Subcutaneous preadipocyte (primary cell): ENCODE measurements around the gene ATRAID. TPM values are rescaled to one million over a fixed set of nuclear protein-coding genes. Genes with fewer than 3 reads are reported as not detected.

Source experiments
- total RNA-seq: library from RNA; depleted of rRNA; stranded (reverse); fragments of >200 nt; gene quantifications from 2 replicates; pipeline ENCODE4 v1.2.3, GENCODE V29; 2012

Gene ATRAID
- 113 and 144 TPM in 2 replicates for total RNA-seq

GRCh38 chr2:27211943-27212625 lies at the start of gene ATRAID, which contains the start of gene SLC5A6:
Gene ATRAID, plus strand, starts transcription at chr2:27212041. Its CDS starts 328 bp downstream, at chr2:27212369.
Gene SLC5A6, minus strand, starts transcription at chr2:27212268. Its CDS starts 4,618 bp downstream, at chr2:27207650.

GRCh38 chr2:27217173-27218121 lies 5.6 kb downstream of the ATRAID start, which contains the start of gene CAD:
Gene CAD, plus strand, starts transcription at chr2:27217369. Its CDS starts 183 bp downstream, at chr2:27217552.

GRCh38 chr2:27262379-27263286 lies 50.8 kb downstream of the ATRAID start, which contains the start of gene SLC30A3:
Gene SLC30A3, minus strand, starts transcription at chr2:27263047. Its CDS starts 141 bp downstream, at chr2:27262906.

Other genes starting within 250 kb of the ATRAID start
- 2.6 and 4.3 TPM in 2 replicates for gene MAPRE3, start 241.4 kb upstream of the ATRAID start, total RNA-seq
- 53.6 and 71.9 TPM in 2 replicates for gene TMEM214, start 179.1 kb upstream of the ATRAID start, total RNA-seq
- gene AGBL5, start 160.4 kb upstream of the ATRAID start, total RNA-seq: 16.5 and 22.3 TPM in 2 replicates
- 193 and 258 TPM in 2 replicates for gene OST4, start 140.4 kb upstream of the ATRAID start, total RNA-seq
- gene EMILIN1, start 133.4 kb upstream of the ATRAID start, total RNA-seq: 36.7 and 51.6 TPM in 2 replicates
- 1.4 and 1.5 TPM in 2 replicates for gene KHK, start 125.3 kb upstream of the ATRAID start, total RNA-seq
- gene CGREF1, start 92.9 kb upstream of the ATRAID start, total RNA-seq: 7.2 and 14.3 TPM in 2 replicates
- under 0.01 TPM in 1 of 2 replicates, not detected in the other for gene ABHD1, start 88.2 kb upstream of the ATRAID start, total RNA-seq
- gene PREB, start 77.4 kb upstream of the ATRAID start, total RNA-seq: 37.8 and 48.1 TPM in 2 replicates
- gene PRR30, start 72.6 kb upstream of the ATRAID start, total RNA-seq: not detected in 2 replicates
- gene TCF23, start 63.0 kb upstream of the ATRAID start, total RNA-seq: not detected in 2 replicates
- 43.6 and 48.1 TPM in 2 replicates for gene SLC5A6, start 227 bp downstream of the ATRAID start, total RNA-seq
- 40.1 and 62.4 TPM in 2 replicates for gene CAD, start 5.3 kb downstream of the ATRAID start, total RNA-seq
- gene SLC30A3, start 51.0 kb downstream of the ATRAID start, total RNA-seq: not detected in 2 replicates
- gene DNAJC5G, start 63.4 kb downstream of the ATRAID start, total RNA-seq: not detected in 2 replicates
- not detected in 2 replicates for gene TRIM54, start 70.4 kb downstream of the ATRAID start, total RNA-seq
- gene UCN, start 96.4 kb downstream of the ATRAID start, total RNA-seq: 0.59 and 0.73 TPM in 2 replicates
- gene MPV17, start 111.1 kb downstream of the ATRAID start, total RNA-seq: 88.8 and 100 TPM in 2 replicates
- 40.4 and 54.9 TPM in 2 replicates for gene GTF3C2, start 144.7 kb downstream of the ATRAID start, total RNA-seq
- gene EIF2B4, start 158.3 kb downstream of the ATRAID start, total RNA-seq: 26.2 and 28.3 TPM in 2 replicates
- 134 and 139 TPM in 2 replicates for gene SNX17, start 158.6 kb downstream of the ATRAID start, total RNA-seq
- 5.7 and 6.6 TPM in 2 replicates for gene ZNF513, start 168.7 kb downstream of the ATRAID start, total RNA-seq
- 73.5 and 102 TPM in 2 replicates for gene PPM1G, start 197.6 kb downstream of the ATRAID start, total RNA-seq
- gene NRBP1, start 216.6 kb downstream of the ATRAID start, total RNA-seq: 89.7 and 101 TPM in 2 replicates
- gene KRTCAP3, start 230.3 kb downstream of the ATRAID start, total RNA-seq: 0.39 TPM in 1 of 2 replicates, not detected in the other